Fibroblast of lung (primary cell): Measurements from ENCODE around the gene DACH2.

Source experiments
- EZH2 ChIP-seq: IDR thresholded peaks from 2 replicates; pipeline ENCODE4 v1.5.1; 2012; ENCODE audit warnings: low read length, control low read depth, mild to moderate bottlenecking; ENCODE audit errors: missing control alignments
- TF ChIP-seq, protein P1 (sequence below), 2 donors: IDR thresholded peaks in 1 of 2; conservative IDR thresholded peaks in 1 of 2; 1 replicate in 1 of 2; 2 replicates in 1 of 2; pipeline ENCODE4 v1.5.1; 2011 to 2012; ENCODE audit warnings: low read length in 2 of 2, control low read depth in 1 of 2, inconsistent platforms in 1 of 2, low read depth in 1 of 2, mild to moderate bottlenecking in 1 of 2

DNA sequence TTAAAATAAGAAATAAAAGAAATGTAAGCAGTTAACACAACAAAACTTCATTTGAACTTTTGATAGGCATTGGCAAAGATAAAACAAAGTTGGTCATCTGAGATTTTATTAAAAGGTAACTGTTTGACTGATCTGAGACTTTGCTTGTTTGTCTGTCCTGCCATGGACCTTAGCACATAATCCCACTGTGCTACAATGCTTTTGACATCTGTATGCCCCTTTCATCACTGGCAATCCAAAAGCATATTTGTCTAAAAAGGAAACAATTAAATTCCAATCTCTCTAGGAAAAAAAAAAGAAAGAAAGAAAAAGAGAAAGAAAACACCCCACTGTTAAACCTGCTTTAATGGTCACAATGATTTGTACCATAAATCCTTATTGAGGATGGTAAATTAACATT, 231.0 kb downstream of the DACH2 start:
- TF ChIP-seq, protein P1, sequence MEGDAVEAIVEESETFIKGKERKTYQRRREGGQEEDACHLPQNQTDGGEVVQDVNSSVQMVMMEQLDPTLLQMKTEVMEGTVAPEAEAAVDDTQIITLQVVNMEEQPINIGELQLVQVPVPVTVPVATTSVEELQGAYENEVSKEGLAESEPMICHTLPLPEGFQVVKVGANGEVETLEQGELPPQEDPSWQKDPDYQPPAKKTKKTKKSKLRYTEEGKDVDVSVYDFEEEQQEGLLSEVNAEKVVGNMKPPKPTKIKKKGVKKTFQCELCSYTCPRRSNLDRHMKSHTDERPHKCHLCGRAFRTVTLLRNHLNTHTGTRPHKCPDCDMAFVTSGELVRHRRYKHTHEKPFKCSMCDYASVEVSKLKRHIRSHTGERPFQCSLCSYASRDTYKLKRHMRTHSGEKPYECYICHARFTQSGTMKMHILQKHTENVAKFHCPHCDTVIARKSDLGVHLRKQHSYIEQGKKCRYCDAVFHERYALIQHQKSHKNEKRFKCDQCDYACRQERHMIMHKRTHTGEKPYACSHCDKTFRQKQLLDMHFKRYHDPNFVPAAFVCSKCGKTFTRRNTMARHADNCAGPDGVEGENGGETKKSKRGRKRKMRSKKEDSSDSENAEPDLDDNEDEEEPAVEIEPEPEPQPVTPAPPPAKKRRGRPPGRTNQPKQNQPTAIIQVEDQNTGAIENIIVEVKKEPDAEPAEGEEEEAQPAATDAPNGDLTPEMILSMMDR (conservative IDR thresholded peaks at IDR 0.05 in 1 of 2, IDR thresholded peaks at IDR 0.05 in 1 of 2; ENCODE audit: low read depth in 1 of 2, low read length in 2 of 2) = no peak
- TF ChIP-seq EZH2 = no peak
